ENCODE results near the gene SPG7.

Gene SPG7

GRCh38 chr16:89540557-89540956 lies 32.4 kb downstream of the SPG7 start:
- TF ChIP-seq POLR2A (IDR thresholded peaks at IDR 0.05; ENCODE audit: low read length) (no peak), GATA1 (IDR thresholded peaks at IDR 0.05; ENCODE audit: low read depth, low read length) (no peak)
- no peak for DNase-seq

- no peak for DNase-seq
- TF ChIP-seq GATA1 (IDR thresholded peaks at IDR 0.05; ENCODE audit: low read depth, low read length) (no peak), POLR2A (IDR thresholded peaks at IDR 0.05; ENCODE audit: low read length) (no peak)
These were observed 33.6 kb downstream of the SPG7 start for GRCh38 chr16:89541792-89542191.

GRCh38 chr16:89544113-89544512 lies 35.9 kb downstream of the SPG7 start:
- TF ChIP-seq GATA1 (IDR thresholded peaks at IDR 0.05; ENCODE audit: low read depth, low read length), result no peak
- TF ChIP-seq POLR2A (IDR thresholded peaks at IDR 0.05; ENCODE audit: low read length), result no peak
- no peak for DNase-seq

DNA sequence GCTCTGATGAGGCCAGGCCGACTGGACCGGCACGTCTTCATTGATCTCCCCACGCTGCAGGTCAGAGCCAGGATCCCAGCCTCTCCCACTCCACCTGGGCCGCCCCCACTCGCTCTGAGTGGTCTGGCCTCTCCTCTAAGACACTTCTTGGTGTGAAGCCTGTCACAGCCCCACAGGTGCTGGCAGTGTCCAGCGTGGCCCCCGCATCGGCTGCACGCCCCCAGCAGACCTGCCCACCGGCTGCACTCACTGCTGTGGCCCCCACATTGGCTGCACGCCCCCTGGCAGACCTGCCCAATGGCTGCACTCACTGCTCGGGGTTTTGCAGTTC lies 36.5 kb downstream of the SPG7 start:
- no peak for DNase-seq
- no peak for TF ChIP-seq POLR2A (IDR thresholded peaks at IDR 0.05; ENCODE audit: low read length)
- no peak for TF ChIP-seq GATA1 (IDR thresholded peaks at IDR 0.05; ENCODE audit: low read depth, low read length)

DNA sequence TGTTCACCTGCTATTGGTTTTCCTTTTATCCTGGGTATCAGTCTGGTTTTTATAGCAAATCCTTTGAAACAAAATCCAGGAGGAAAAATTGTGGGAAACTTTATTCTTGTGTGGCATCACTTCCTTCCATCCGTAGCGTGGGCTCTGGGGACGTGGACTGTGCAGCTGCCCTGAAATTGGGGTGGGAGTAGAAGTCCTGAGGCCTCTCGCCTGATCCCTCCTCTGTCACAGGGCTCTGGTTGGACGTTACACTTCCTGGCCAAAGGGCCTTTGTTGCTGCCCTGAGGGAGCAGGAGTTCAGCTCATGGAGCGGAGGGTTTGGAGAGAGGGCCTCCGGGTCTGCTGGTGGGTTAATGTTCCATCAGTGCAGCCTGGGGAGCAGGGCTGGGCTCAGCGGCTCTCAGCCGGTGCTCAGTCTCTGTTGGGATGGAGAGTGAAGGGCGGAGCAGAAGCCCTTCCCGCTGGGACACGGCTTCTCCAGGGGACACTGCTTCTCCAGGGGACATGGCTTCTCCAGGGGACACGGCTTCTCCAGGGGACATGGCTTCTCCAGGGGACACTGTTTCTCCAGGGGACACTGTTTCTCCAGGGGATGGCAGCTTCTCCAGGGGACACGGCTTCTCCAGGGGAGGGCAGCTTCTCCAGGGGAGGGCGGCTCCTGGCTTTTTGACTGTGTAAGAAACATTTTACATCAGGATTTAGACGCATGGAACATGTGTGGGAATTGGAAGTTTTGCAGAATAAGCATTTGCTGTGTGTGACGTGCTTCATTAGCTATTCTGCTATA lies 37.0 kb downstream of the SPG7 start:
- TF ChIP-seq POLR2A (IDR thresholded peaks at IDR 0.05; ENCODE audit: low read length) (no peak), GATA1 (IDR thresholded peaks at IDR 0.05; ENCODE audit: low read depth, low read length) (no peak)
- no peak for DNase-seq

DNA sequence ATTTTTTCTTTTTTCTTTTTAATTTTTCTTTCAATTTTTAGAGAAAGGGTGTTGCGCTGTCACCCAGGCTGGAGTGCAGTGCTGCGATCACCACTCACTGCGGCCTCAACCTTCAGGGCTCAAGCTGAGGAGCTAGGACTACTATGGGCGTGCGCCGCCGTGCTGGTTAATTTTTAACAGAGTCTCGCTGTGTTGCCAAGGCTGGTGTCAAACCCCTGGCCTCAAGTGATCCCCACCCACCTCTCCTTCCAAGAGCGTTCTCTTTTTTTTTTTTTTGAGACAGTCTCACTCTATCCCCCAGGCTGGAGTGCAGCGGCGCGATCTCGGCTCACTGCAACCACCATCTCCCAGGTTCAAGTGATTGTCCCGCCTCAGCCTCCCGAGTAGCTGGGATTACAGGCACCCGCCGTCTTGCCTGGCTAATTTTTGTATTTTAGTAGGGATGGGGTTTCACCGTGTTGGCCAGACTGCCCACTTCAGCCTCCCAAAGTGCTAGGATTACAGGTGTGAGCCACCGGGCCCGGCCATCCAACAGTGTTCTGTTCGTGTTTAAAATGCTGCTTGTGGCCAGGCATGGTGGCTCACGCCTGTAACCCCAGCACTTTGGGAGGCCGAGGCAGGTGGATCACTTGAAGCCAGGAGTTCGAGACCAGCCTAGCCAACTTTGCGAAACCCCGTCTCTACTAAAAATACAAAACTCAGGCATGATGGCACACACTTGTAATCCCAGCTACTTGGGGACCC lies 37.8 kb downstream of the SPG7 start:
- TF ChIP-seq GATA1 (IDR thresholded peaks at IDR 0.05; ENCODE audit: low read depth, low read length) (no peak), POLR2A (IDR thresholded peaks at IDR 0.05; ENCODE audit: low read length) (no peak)
- no peak for DNase-seq

DNA sequence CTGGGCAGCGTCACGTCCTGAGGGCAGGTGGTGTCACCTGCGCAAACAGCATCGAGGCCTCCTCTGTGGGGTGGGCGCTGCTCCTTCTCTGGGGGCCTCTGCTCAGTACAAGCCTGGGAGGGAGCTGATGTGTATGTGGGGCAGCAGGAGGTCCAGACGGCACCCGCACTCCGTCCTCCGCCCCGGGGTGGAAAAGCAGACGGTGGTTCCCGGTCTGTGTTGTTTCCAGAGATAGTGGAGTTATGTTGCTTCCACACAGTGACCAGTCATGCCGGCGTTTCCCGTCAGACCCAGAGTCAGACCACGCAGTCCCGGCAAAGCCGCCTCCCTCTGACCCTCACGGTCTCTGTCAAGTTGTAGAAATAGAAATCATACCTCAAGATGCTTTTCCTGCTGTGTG lies 38.6 kb downstream of the SPG7 start:
- no peak for DNase-seq
- no peak for TF ChIP-seq POLR2A (IDR thresholded peaks at IDR 0.05; ENCODE audit: low read length)
- no peak for TF ChIP-seq GATA1 (IDR thresholded peaks at IDR 0.05; ENCODE audit: low read depth, low read length)

DNA sequence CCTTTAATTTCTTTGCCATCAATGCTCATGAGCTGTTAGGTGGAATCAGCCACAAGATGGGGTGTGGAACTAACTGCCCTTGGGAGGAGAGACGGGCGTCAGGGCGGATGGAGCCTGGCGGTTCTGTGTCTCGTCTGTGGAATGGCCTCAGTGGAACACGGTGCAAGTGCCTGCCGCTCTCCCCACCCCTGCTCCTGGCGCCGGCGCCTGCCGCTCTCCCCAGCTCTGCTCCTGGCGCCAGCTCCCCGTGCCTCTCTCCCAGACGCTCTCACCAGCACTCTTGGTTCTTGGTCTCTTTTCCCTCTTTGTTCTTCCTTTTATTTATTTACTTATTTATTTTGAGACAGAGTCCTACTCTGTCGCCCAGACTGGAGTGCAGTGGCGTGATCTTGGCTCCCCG lies 39.1 kb downstream of the SPG7 start:
- no peak for DNase-seq

DNA sequence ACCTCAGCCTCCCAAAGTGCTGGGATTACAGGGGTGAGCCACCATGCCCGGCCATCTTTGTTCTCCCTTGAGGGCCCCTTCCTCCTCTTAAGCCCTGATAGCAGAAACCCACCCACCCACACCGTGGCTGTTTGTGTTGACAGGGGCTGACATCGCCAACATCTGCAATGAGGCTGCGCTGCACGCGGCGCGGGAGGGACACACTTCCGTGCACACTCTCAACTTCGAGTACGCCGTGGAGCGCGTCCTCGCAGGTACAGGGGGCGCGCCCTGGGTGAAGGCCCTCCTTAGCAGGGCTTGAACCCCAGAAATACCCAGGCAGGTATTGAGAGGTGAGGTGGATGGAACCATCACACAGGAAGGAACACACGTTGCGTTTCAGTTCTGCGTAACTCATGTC lies 39.7 kb downstream of the SPG7 start:
- TF ChIP-seq POLR2A (IDR thresholded peaks at IDR 0.05; ENCODE audit: low read length), result no peak
- no peak for TF ChIP-seq GATA1 (IDR thresholded peaks at IDR 0.05; ENCODE audit: low read depth, low read length)
- DNase-seq, result no peak

More for the DNA sequence above, 39.1 kb downstream of the SPG7 start:
- TF ChIP-seq POLR2A (IDR thresholded peaks at IDR 0.05; ENCODE audit: low read length), result no peak
- TF ChIP-seq GATA1 (IDR thresholded peaks at IDR 0.05; ENCODE audit: low read depth, low read length), result no peak

GRCh38 chr16:89548344-89549006 lies 40.3 kb downstream of the SPG7 start:
- no peak for TF ChIP-seq POLR2A (IDR thresholded peaks at IDR 0.05; ENCODE audit: low read length)
- TF ChIP-seq GATA1 (IDR thresholded peaks at IDR 0.05; ENCODE audit: low read depth, low read length), result no peak
- DNase-seq, result no peak

- TF ChIP-seq POLR2A (IDR thresholded peaks at IDR 0.05; ENCODE audit: low read length) (no peak), GATA1 (IDR thresholded peaks at IDR 0.05; ENCODE audit: low read depth, low read length) (no peak)
- no peak for DNase-seq
These were observed 41.0 kb downstream of the SPG7 start for GRCh38 chr16:89549007-89549700.

DNA sequence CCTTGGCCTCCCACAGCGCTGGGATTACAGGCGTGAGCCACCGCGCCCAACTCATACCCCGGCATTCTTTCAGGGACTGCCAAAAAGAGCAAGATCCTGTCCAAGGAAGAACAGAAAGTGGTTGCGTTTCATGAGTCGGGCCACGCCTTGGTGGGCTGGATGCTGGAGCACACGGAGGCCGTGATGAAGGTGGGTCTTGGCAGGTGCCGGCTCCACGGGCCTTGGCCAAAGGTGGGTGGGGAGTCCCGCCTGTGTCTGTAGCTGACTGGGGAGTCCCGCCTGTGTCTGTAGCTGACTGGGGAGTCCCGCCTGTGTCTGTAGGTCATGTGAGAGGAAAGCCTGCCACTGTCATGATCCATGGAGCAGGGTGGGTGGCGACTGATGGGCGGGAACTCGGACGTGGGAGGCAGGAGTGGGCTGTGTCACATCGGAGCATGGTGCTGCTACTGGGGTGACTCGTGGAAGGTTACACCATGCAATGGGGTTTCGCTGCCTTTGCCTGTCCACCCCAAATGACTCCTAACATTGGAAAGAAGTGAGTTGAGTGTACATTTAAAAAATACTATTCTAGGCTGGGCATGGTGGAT lies 42.3 kb downstream of the SPG7 start:
- no peak for TF ChIP-seq POLR2A (IDR thresholded peaks at IDR 0.05; ENCODE audit: low read length)
- TF ChIP-seq GATA1 (IDR thresholded peaks at IDR 0.05; ENCODE audit: low read depth, low read length), result no peak
- DNase-seq, result no peak

GRCh38 chr16:89552329-89552728 lies 44.1 kb downstream of the SPG7 start:
- no peak for TF ChIP-seq GATA1 (IDR thresholded peaks at IDR 0.05; ENCODE audit: low read depth, low read length)
- no peak for TF ChIP-seq POLR2A (IDR thresholded peaks at IDR 0.05; ENCODE audit: low read length)
- no peak for DNase-seq
